Stimulated activated CD4-positive, alpha-beta T cell treated with anti-CD3 and anti-CD28 coated beads, Interleukin-12 subunit alpha, Interleukin-12 subunit beta, amount 100 ng/mL, for 4 hours (primary cell): ENCODE data around the gene HOXD11.

Experiments used
- DNase-seq: peaks from one replicate; pipeline ENCODE4 v3.0.0-alpha.2; 2020

Gene HOXD11

DNA sequence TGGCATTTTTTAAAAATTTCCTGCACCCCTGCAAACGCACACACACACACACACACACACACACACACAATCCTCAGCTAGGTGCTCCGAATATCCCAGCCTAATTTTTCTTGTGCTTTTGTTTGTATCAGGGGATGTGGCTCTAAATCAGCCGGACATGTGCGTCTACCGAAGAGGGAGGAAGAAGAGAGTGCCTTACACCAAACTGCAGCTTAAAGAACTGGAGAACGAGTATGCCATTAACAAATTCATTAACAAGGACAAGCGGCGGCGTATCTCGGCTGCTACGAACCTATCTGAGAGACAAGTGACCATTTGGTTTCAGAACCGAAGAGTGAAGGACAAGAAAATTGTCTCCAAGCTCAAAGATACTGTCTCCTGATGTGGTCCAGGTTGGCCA, 12.7 kb upstream of the HOXD11 start:
- no peak for DNase-seq

GRCh38 chr2:176095421-176095820, 11.7 kb upstream of the HOXD11 start:
- DNase-seq = no peak

DNA sequence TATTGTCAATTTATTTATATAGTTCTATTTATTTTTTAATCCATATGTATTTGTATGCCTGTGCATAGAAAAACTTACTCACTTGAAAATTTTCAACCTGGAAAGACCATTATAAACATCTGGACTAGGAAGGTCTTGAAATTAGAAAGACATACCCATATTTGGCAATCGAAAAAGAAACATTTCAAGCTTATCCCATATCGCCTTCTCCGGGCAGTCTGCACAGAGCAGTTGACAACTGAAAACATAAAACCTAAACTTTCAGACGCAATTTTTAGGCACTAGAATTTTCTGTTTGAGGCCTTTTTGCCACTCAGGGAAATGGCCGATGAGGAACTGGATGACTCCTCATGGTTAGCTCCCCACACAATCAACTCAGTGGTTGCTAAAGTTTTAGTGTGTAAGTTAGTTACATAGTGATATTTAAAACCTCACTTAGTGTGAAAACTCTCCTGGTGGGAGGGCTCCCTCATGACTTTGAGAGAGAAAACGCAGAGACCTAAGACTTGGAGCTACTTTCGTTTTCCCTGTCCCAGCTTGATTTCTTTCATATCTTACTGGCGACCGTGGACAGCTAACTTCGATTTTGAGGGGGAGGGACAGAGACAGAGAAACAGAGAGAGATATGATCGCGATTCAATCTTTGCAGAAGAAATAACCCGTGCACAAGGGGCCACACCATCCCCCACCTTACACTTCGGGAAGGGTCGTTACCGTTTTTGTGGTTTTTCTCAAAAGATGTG, 10.7 kb upstream of the HOXD11 start:
- no peak for DNase-seq

DNA sequence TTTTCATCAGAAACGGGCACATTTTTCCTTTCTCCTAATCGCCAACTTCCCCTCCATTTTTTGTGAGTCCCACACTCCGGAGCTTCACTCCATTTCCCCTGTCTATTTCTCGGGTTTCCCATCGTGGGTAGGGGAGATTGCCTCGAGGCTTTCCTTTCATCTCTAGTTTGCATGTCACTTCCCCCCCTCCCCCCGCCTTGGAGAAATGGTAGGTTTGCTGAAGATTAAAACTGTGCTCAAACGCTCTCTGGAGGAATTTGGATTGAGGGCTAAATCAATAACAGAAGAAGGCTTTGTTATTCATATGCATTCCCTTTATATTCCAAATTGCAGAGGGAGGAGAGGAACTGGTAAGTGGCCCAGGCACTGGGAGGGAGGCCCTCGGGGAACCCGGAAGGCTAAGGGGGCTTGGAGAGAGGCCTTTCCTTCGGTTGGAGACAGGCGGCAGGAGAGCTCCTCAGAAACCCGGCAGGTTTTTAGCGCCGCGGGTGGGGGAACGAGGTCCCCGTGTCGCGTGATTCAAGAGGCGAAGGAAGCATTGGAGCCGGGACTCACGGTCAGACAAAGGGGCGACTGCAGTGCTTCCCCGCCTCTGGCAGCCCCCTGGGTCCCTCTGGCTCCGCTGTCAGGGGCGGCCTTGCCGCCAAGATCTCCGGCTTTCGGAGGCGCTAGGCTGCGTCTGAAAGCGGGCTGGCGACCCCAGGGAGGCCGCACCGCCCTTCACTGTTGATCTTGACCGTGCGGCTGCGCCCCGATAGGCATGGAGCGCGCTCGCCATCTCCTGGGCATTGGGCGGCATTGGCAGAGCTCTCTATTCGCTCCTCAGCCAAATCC, 9.9 kb upstream of the HOXD11 start:
- DNase-seq = peak; percentile 59

GRCh38 chr2:176097820-176098365, 9.2 kb upstream of the HOXD11 start:
- DNase-seq = no peak

- no peak for DNase-seq
Measured at GRCh38 chr2:176098366-176099158, 8.5 kb upstream of the HOXD11 start.

GRCh38 chr2:176099159-176099727, 7.8 kb upstream of the HOXD11 start:
- no peak for DNase-seq

GRCh38 chr2:176099728-176100546, 7.1 kb upstream of the HOXD11 start, which contains the start of gene HOXD12:
TSS of gene HOXD12 (plus strand) at chr2:176099795. CDS start at chr2:176099802, 7 bp downstream.
- no peak for DNase-seq

- no peak for DNase-seq
Measured at GRCh38 chr2:176100547-176101140, 6.4 kb upstream of the HOXD11 start.

DNA sequence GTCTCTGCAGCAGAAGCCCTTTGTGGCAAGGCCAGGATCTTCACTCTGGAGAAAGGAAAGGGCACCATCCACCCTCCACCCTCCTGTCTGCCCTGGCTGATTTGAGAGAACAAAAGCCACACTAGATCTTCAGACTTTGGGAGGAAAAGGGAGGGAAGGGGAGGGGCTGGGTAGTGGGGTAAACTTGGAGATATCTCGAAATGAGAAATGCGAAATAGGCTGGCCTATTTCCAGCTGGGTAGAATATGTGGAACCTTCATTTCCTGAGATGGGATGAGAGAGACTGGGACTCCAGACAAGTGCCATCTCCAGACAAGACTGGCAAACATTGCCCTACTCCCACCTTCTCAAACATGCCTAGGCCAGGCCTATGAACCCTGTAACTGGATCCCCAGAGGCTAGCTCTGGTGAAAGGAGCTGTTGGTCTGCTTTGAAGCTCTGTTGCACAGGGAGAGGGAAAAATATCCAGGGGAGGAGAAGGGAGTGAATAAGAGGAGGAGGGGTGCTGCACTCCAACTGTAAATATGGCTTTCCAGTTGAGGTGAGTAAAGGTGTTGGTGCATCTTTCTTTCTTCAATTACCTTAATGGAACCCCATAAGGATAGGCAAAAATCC, 5.8 kb upstream of the HOXD11 start:
- DNase-seq = no peak

GRCh38 chr2:176101842-176102241, 5.2 kb upstream of the HOXD11 start:
- DNase-seq = no peak

DNA sequence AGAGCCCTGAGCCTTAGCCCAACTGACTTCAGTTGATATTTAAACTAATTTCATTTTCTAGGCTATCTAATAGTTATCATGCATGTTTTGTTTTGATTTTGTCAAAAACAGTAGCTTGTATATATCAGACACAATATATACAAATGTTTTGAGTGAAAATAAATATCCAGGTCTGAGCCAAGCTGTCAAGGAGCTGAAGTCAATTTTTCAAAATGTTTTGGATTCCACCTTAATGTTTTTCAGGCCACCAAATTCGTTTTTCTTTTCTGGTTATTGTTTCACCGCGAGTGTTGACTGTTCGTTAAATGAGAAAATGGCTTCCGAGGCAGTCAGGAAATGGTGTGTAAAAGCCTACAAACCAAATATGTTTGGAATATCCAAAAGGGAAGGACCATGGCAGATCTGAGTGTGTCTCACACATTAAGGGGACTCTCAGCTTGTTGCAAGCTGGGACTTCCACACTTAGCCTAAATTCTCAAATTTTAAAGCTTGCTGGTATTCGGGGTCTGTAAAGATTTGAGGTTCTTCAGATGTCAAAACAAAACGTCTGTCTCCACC, 4.7 kb upstream of the HOXD11 start:
- DNase-seq = no peak

GRCh38 chr2:176103194-176103593, 3.9 kb upstream of the HOXD11 start:
- no peak for DNase-seq

- no peak for DNase-seq
Measured at GRCh38 chr2:176103742-176104315, 3.3 kb upstream of the HOXD11 start.

DNA sequence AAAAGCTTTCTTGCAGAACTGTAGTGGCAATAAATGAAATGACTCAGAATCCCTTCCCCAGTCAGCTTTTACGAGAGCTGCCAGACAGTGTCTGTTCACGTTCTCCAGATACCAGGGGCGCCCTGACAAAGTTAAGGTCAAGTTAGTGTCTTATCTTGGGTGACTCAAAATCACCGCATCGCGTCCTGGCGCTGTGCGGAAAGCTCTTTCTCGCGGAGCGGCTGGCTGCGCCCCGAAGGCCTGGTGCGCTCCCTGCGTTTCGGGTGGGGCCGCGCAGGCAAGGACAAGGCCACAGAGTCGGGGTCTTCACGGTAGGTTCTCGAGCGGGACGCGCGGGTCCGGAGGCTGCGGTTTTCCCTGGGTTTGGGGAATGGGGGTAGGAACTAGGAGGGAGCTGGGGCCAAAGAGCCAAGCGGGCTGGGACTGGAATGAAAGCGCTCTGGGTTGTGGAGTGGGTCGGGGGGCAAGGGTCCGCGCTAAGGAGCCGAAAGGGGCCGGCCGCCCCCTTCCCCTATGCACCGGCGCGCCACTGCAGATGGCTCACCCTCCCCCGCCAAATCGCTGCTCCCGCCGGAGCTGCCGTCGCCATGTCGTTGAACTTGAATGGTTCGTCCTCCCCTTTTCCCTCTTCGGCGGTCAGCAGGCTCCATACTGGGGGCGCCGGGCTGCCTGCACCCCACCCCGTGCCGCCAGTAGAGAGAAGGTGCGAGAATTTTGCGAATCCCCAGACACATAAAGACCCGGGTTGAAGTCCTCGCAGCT, 2.6 kb upstream of the HOXD11 start:
- no peak for DNase-seq

DNA sequence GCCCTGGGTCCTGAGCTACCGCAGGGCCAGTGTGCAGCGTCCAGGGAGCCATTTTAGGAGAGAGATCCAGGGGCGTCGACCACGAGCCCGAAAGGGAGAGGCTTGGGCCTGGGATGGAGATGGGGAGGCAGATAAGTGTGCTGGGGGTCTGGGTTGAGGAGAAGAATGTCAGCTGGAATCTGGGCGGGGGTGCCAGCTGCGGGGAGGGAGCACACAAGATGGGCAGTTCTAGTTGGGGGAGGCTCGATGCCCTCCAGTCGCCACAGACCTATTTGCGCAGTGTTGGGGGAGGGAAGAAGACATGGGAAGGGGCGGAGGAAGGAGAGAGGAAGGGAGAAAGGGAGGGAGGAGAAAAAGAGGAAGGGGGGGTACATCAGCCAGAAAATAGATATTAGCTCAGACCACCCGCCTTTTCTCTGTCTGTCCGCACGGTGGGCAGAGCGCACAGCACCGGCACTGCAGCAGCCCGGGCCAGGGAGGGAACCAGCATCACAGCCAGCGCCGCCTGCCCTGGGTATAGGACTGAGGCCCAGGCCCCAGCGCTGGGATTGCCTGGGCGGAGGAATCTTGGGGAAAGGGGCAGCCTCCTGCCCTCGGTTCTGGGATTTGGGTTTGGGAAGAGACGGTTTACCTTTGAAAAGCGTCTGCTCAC, 1.9 kb upstream of the HOXD11 start:
- DNase-seq = no peak

DNA sequence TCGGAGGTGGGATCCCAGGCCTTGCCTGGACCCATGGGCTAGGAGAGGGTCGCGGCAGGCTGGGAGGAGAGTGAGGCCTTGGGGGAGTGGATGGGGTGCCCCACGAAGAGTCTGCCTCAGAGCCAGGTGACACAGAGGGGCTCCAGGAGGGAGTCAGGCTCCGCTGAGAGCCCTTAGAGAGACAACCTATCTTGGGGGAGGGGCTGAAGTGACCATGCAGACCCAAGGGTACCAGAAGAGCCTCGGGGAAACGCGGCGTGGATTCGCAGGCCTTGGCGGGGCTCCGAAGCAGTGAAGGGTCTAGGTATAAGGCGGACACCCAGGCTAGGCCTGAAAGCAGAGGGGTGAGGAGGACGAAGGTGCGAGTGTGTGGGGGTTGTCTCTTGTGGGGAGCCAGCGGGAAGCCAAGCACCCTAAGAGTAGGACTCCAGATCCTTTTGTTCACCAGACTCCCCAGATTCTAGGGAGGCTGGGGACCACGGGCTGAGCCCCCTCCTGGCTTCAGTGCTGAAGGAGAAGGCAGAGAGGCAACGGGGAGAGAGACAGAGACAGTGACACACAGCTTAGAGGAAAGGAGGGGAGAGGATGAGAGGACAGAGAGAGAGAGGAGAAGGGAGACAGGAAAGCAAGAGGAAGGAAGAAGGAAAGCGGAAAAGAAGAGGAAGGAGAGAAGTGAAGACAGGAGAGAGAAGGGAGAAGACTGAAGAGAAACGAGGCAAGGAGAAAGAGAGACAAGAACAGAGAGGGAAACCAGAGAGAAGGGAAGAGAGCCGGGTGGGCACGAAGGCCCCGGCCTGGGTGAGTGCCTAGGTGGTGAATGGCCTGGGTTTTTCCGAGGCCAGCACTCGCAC, 1.1 kb upstream of the HOXD11 start:
- DNase-seq = no peak

DNA sequence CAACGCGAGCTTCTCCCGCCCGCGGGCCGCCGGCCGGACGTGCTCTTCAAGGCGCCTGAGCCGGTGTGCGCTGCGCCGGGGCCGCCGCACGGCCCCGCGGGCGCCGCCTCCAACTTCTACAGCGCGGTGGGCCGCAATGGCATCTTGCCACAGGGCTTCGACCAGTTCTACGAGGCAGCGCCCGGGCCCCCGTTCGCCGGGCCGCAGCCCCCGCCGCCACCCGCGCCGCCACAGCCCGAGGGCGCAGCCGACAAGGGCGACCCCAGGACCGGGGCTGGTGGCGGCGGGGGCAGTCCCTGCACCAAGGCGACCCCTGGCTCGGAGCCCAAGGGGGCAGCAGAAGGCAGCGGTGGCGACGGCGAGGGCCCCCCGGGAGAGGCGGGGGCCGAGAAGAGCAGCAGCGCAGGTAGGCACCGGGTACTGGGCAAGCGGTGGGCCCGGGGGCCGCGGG, 676 bp downstream of the HOXD11 start:
- no peak for DNase-seq
